Neural progenitor cell (in vitro differentiated cells): ENCODE measurements around the gene TNNI2. TPM values are rescaled to one million over a fixed set of nuclear protein-coding genes. Genes with fewer than 3 reads are reported as not detected.
A peak's percentile ranks its signal among the peaks of the same experiment; 100 is the strongest.

Experiments used
- DNase-seq: peaks from one replicate; pipeline ENCODE4 v3.0.0-alpha.2; 2016; ENCODE audit warnings: low spot score
- H2AFZ ChIP-seq: fragments of 200-600 bp; sonication (generic); replicated peaks from 2 replicates; pipeline ENCODE4 v1.6.1; 2016; ENCODE audit warnings: antibody characterized with exemption
- H3F3A ChIP-seq: fragments of 200-600 bp; sonication (generic); 2 replicates; pipeline ENCODE4 v1.6.1; 2016; ENCODE audit warnings: antibody characterized with exemption, low read depth
- H3K27ac ChIP-seq: fragments of 200-600 bp; sonication (generic); 2 replicates; pipeline ENCODE4 v1.5.1; 2016; ENCODE audit warnings: mild to moderate bottlenecking
- H3K27me3 ChIP-seq: fragments of 200-600 bp; sonication (generic); 2 replicates; pipeline ENCODE4 v1.6.1; 2016; ENCODE audit warnings: mild to moderate bottlenecking, moderate library complexity
- H3K36me3 ChIP-seq: fragments of 200-600 bp; sonication (generic); 2 replicates; pipeline ENCODE4 v1.5.1; 2016
- H3K4me1 ChIP-seq: fragments of 200-600 bp; sonication (generic); 2 replicates; pipeline ENCODE4 v1.6.1; 2016; ENCODE audit warnings: mixed run types
- H3K4me2 ChIP-seq: fragments of 200-600 bp; sonication (generic); 2 replicates; pipeline ENCODE4 v1.6.1; 2016
- H3K4me3 ChIP-seq: fragments of 200-600 bp; sonication (generic); 2 replicates; pipeline ENCODE4 v1.5.1; 2016
- H3K79me2 ChIP-seq: fragments of 200-600 bp; sonication (generic); 2 replicates; pipeline ENCODE4 v1.6.1; 2016; ENCODE audit warnings: low read depth
- H3K9ac ChIP-seq: fragments of 200-600 bp; sonication (generic); 2 replicates; pipeline ENCODE4 v1.6.1; 2016
- H3K9me3 ChIP-seq: fragments of 200-600 bp; sonication (generic); 2 replicates; pipeline ENCODE4 v1.5.1; 2016; ENCODE audit warnings: low read depth
- H4K20me1 ChIP-seq: fragments of 200-600 bp; sonication (generic); 2 replicates; pipeline ENCODE4 v1.6.1; 2016; ENCODE audit warnings: low read depth
- H3K27ac Mint-ChIP-seq: 3 replicates; pipeline ENCODE4 v1.8.0; 2021; ENCODE audit warnings: mixed read lengths
- H3K27me3 Mint-ChIP-seq: 2 replicates; pipeline ENCODE4 v1.8.0; 2022; ENCODE audit warnings: low read depth, mild to moderate bottlenecking, inconsistent platforms, moderate library complexity, mixed read lengths; ENCODE audit not compliant: insufficient read depth
- H3K36me3 Mint-ChIP-seq: 3 replicates; pipeline ENCODE4 v1.8.0; 2021; ENCODE audit warnings: mixed read lengths
- H3K4me1 Mint-ChIP-seq: 3 replicates; pipeline ENCODE4 v1.8.0; 2021; ENCODE audit warnings: mixed read lengths
- H3K4me3 Mint-ChIP-seq: 3 replicates; pipeline ENCODE4 v1.8.0; 2021; ENCODE audit warnings: mild to moderate bottlenecking, moderate library complexity, mixed read lengths
- H3K9me3 Mint-ChIP-seq: 3 replicates; pipeline ENCODE4 v1.8.0; 2020; ENCODE audit warnings: mixed read lengths
- EZH2 ChIP-seq: fragments of 200-600 bp; sonication (generic); IDR thresholded peaks from 2 replicates; pipeline ENCODE4 v1.6.1; 2017; ENCODE audit warnings: antibody characterized with exemption, mild to moderate bottlenecking, moderate library complexity
- EZH2phosphoT487 ChIP-seq: fragments of 200-600 bp; sonication (generic); IDR thresholded peaks from 2 replicates; pipeline ENCODE4 v1.6.1; 2017; ENCODE audit warnings: antibody characterized with exemption
- total RNA-seq: library from RNA; depleted of rRNA; stranded (reverse); fragments of >200 nt; gene quantifications from 2 replicates; pipeline ENCODE4 v1.2.3, GENCODE V29; 2015; ENCODE audit warnings: low replicate concordance
- TF ChIP-seq, protein P1 (sequence below): fragments of 200-600 bp; sonication (generic); IDR thresholded peaks from 2 replicates; pipeline ENCODE4 v1.5.1; 2017; ENCODE audit warnings: antibody characterized with exemption, mild to moderate bottlenecking

TNNI2 gene
- total RNA-seq, 1 donor from 2014 or later = 2.6 TPM

DNA sequence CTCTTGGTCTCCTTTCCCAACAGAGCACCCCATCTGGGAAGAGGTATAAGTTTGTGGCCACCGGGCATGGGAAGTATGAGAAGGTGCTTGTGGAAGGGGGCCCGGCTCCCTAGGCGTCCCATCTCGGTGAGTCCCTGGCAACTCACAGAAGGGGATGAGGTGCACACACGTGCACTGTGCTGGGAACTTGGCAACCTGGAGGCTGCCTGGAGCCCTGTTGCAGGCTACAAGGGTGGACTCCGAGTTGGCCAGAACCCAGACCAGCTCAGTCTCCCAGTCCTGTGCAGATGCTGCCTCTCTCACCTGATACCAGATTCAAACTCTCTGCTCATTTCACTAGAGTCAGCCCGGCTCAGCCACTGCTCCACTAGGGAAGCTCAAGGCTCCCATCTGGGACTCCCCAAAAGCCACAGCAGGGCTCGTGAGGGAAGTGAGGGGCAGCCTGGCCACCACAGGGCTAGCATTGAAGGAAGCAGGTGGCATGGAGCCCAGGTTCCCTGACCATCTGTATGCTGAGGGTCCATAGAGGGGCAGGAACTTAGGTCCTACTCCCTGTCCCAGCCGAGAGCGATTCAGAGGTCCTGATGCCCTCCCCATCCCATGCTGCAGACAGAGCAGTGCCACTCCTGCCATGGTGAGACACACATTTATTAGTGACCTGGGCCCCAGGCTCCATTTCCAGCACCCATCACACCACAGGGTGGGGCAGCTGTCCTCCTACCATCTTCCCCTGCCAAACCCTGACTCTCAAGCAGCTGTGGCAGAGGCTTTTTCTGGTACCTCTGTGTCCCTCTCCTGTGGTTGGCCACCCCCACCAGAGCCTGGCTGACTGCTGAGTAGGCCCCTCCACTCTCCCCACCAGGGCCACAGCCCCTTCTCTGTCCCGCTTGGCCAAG is 48.9 kb downstream of the TNNI2 start:
- TF ChIP-seq EZH2phosphoT487 (no peak), EZH2 (no peak)
- TF ChIP-seq, protein P1, sequence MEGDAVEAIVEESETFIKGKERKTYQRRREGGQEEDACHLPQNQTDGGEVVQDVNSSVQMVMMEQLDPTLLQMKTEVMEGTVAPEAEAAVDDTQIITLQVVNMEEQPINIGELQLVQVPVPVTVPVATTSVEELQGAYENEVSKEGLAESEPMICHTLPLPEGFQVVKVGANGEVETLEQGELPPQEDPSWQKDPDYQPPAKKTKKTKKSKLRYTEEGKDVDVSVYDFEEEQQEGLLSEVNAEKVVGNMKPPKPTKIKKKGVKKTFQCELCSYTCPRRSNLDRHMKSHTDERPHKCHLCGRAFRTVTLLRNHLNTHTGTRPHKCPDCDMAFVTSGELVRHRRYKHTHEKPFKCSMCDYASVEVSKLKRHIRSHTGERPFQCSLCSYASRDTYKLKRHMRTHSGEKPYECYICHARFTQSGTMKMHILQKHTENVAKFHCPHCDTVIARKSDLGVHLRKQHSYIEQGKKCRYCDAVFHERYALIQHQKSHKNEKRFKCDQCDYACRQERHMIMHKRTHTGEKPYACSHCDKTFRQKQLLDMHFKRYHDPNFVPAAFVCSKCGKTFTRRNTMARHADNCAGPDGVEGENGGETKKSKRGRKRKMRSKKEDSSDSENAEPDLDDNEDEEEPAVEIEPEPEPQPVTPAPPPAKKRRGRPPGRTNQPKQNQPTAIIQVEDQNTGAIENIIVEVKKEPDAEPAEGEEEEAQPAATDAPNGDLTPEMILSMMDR = no peak
- Mint-ChIP-seq H3K4me3 (no peak overlapping the region), H3K27ac (no peak overlapping the region)

DNA sequence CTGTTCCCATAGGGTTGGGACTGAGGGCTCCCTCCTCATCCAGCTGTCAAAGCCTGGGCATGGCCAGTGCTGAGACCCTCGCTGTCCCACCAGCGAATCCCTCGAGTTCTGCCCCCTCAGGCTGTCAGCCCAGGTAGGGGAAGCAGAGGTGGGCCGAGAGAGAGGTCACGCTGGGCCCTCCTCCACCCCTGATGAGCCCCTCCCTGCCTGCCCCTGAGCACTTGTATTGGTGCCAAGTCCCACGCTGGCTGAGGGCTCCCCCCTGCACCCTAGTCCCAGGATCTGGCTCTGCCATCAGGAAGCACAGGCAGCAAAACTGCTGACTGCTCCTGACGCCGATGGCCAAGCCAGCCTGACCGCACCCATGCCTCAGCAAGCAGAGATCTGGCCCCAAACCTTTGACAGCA is 49.6 kb downstream of the TNNI2 start:
- Histone ChIP-seq H4K20me1 (no peaks in the 10 kb centered on the region), H3K9ac (no peak overlapping the region), H3K79me2 (no peaks in the 10 kb centered on the region), H3K27me3 (peaks cover 7% of the 10 kb centered on the region), H3K9me3 (no peaks in the 10 kb centered on the region), H3K36me3 (no peaks in the 10 kb centered on the region), H2AFZ (no peak overlapping the region), H3F3A (no peaks in the 10 kb centered on the region), H3K4me3 (no peak overlapping the region), H3K4me1 (no peaks in the 10 kb centered on the region), H3K27ac (no peak overlapping the region), H3K4me2 (no peak overlapping the region)
- no peak for DNase-seq
- Mint-ChIP-seq H3K36me3 (no peaks in the 10 kb centered on the region), H3K4me1 (no peaks in the 10 kb centered on the region), H3K27me3 (peaks cover 5% of the 10 kb centered on the region), H3K27ac (peak overlapping the region; percentile 51), H3K9me3 (no peaks in the 10 kb centered on the region), H3K4me3 (no peak overlapping the region)
- no peak for TF ChIP-seq EZH2
- TF ChIP-seq EZH2phosphoT487 = no peak
- TF ChIP-seq, protein P1 = no peak

More for the DNA sequence above, 48.9 kb downstream of the TNNI2 start:
- H3K4me3 ChIP-seq = no peak overlapping the region
- no peak overlapping the region for H3K4me2 ChIP-seq
- no peaks in the 10 kb centered on the region for H3K9me3 ChIP-seq
- no peaks in the 10 kb centered on the region for H3K79me2 ChIP-seq
- no peak overlapping the region for H3K9ac ChIP-seq
- no peaks in the 10 kb centered on the region for H4K20me1 ChIP-seq
- H3K4me1 ChIP-seq = peaks cover 4% of the 10 kb centered on the region
- H3K36me3 ChIP-seq = no peaks in the 10 kb centered on the region
- Mint-ChIP-seq H3K9me3 (no peaks in the 10 kb centered on the region), H3K27me3 (peaks cover 4% of the 10 kb centered on the region), H3K4me1 (no peaks in the 10 kb centered on the region), H3K36me3 (no peaks in the 10 kb centered on the region)
- DNase-seq = no peak
- H2AFZ ChIP-seq = no peak overlapping the region
- no peak overlapping the region for H3K27ac ChIP-seq
- no peaks in the 10 kb centered on the region for H3F3A ChIP-seq
- H3K27me3 ChIP-seq = peaks cover 7% of the 10 kb centered on the region

DNA sequence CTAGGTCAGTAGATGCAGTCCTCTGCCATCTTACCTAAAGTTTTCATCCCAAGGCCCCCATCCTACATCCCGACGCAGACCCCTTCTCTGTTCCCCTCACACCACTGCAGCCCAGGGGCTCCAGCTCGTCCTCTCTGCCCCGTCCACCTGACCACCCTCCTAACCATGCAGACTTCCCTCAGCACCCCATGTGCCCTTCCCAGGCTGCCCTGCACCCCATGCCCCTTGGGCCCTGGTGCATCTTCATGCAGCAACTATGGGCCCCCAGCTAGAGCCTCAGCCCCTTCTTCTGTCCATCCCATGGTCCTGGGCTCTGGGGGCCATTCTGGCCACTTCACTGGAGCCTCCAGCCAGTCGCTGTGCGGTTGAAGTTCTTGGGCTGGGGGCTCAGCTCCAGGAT is 50.0 kb downstream of the TNNI2 start:
- no peaks in the 10 kb centered on the region for H3K4me1 Mint-ChIP-seq

More for the DNA sequence above, 50.0 kb downstream of the TNNI2 start:
- Histone ChIP-seq H3K27me3 (peaks cover 7% of the 10 kb centered on the region), H2AFZ (no peak overlapping the region), H3K9ac (no peak overlapping the region), H3K79me2 (no peaks in the 10 kb centered on the region), H4K20me1 (no peaks in the 10 kb centered on the region), H3K4me1 (no peaks in the 10 kb centered on the region), H3K4me2 (no peak overlapping the region), H3F3A (no peaks in the 10 kb centered on the region), H3K4me3 (no peak overlapping the region), H3K27ac (no peak overlapping the region), H3K36me3 (no peaks in the 10 kb centered on the region), H3K9me3 (no peaks in the 10 kb centered on the region)
- DNase-seq = no peak
- TF ChIP-seq, protein P1 = no peak
- no peak for TF ChIP-seq EZH2
- TF ChIP-seq EZH2phosphoT487 = no peak
- Mint-ChIP-seq H3K4me3 (no peak overlapping the region), H3K9me3 (no peaks in the 10 kb centered on the region), H3K27me3 (peaks cover 5% of the 10 kb centered on the region), H3K36me3 (no peaks in the 10 kb centered on the region), H3K27ac (peak overlapping the region; percentile 51)
